HG02943 (cell line): ENCODE measurements around the gene TUT1.
A peak's percentile ranks its signal among the peaks of the same experiment; 100 is the strongest.
"Not testable (repeated sequence)": the region's sequence is repeated elsewhere in the genome, so short reads cannot be mapped to it uniquely, and the experiment has no call there.

Experiments
- ATAC-seq: cut with Tn5 transposase; IDR thresholded peaks from one replicate; pipeline ENCODE4 v1.9.1; 2021; ENCODE audit warnings: mild to moderate bottlenecking, low read depth, moderate library complexity; ENCODE audit not compliant: unreplicated experiment

The TUT1 gene

DNA sequence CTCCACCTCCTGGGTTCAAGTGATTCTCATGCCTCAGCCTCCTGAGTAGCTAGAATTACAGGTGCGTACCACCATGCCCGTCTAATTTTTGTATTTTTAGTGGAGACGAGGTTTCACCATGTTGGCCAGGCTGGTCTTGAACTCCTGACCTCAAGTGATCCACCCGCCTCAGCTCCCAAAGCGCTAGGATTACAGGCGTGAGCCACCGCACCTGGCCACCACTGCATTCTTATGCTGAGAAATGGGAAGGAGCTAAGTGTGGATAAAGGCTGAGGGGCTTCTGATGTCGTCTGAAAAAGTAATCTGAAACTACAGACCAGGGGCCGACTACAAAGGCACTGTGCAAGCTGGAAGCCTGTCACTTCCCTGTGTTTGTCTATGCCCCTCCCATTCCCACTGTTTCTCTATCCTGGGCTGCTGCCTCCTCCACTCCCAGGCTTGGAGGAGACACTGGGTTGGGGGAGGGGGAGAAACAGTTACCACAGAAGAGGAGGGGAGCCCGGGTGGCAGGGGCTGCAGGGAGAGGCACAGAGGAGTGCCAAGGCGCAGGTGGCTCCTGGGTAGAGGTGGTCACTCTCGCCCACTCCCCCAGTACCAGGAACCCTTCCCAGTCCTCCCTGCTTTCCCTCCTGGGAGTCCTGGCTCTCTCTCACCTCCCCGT is 13.3 kb upstream of the TUT1 start:
- ATAC-seq: no peak

DNA sequence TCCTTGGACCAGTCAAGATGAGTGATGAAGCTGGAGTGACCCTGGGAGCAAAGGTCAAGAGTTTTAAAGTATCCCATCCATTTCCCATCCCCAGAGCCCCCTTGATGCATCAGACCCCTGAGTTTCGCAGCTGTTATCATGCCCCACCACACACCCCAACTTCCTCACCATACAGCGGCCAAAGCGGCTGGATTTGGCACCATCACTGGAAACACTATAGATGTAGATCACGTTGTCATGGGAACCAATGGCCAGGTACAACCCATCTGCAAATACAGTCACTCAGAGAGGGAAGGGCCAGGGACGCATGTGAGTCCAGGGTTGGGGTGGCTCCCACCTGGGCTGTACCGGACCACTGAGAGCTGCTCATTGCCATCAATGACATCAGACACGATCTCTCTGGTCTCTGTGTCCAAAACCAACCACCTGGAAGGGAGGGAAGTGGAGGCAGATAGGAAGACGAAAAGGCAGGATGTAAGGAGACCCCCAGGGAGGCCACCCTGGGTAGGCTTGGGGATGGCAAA is 12.5 kb upstream of the TUT1 start:
- ATAC-seq: no peak

DNA sequence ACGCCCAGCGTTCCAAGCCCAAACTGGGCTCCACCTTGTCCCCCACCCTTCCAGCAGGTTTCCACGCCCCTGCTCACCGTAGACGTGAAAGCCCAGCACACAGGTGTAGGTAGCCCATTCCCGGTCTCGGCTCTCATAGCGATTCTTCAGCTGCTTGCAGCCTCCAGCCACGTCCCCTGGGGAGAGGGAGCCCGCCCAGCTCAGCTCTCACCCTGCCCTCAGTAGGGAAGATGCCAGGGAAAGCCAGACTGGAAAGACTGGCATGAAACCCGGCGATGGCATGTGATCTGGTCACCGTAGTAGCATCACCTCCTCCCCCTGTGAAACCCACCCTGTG is 11.7 kb upstream of the TUT1 start:
- no peak for ATAC-seq

DNA sequence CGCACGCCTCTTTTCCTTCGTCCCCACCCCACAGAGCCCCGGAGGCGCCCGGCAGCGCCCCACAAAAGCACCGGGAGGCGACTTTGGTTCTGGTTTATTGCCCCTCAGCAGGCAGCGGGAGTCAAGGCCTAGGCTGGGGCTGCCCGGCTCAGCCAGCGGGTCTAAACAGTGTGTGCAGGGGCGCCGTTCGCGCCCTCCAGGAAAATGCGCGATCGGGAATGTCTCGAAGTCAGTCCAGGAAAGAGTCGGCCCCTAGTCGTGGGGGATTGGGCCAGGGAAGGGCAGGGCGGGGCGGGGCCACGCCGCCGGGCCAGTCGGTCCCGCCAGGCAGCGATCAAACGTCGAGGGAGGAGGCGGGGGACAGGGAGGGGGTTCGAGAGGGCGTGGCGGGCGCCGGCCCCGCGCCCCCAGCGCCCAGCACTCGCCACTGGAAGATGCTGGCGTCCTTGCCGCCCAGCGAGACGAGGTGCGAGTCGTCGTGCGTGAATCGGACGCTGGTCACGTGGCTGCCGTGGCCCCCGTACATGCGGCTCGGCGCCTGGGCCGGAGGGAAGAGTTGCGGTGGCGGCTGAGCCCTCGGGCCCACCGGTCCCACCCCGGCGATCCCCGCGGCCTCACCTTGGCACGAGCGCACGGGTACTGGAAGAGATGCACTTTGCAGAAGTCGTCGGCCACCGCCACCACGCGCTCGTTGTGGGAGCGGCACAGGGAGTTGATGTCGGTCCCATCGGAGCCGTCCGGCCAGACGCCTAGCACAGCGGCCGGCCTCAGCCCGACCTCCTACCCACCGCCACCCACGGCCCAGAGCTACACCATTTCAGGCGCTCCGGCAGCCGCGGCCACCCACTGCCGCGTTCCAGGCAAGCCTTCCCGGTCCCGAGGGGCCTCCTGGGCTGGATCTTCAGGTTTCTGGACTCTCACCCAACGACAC is 11.1 kb upstream of the TUT1 start:
- no peak for ATAC-seq

DNA sequence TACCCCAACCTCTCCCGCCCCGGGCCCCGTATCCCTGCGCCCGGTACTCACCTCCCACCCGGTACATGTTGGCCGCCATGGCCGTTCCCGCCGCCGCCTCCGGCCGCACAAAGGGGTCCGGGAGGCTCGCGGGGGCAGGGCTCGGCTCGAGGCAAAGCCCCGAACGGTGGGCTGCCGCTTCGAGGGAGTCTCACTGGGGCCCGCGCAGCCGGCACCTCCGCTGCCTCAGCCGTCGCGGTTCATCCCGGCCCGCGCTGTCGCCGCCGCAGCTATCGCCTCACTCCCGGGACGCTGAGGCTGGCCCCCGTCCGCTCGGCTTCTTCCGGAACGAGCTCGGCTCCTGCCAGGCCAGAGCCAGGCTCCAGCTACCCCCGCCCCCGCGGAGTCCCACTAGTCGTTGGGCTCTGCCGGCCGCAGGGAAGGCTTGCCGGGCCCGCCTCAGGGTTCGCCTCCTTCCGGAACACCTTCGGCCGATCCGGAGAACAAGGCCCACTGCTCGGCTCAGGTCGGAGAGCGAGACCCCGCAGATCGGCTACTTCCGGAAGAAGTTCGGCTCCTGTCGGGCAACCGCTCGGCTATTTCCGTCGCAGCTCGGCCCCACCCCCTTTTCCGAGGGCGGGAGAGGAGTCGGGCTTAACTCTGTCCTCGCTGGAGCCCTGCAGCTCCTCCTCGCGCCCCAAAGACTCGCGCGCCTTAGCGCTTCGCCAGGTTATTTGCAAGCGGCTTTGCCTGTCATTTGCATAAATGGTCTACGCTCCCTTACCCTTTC is 10.2 kb upstream of the TUT1 start, which contains the start of gene MTA2:
MTA2 (minus strand) TSS at position 494 of the 769 bp plus-strand sequence; CDS start at position 79, 415 bp downstream.
- ATAC-seq: peak; percentile 68

DNA sequence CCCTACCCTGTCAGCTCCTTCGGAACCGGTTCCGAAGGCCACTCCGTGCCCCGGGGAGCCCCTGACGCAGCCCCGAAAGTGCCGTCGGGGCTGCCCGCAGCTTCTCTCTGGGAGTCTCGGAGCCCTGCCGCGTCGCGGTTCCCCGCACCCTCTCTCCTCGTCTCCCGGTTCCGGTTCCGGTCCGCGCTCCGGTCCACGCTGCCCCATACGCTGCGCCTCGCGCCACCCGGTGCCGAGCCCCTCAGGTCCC is 9.7 kb upstream of the TUT1 start:
- ATAC-seq: peak; percentile 10

DNA sequence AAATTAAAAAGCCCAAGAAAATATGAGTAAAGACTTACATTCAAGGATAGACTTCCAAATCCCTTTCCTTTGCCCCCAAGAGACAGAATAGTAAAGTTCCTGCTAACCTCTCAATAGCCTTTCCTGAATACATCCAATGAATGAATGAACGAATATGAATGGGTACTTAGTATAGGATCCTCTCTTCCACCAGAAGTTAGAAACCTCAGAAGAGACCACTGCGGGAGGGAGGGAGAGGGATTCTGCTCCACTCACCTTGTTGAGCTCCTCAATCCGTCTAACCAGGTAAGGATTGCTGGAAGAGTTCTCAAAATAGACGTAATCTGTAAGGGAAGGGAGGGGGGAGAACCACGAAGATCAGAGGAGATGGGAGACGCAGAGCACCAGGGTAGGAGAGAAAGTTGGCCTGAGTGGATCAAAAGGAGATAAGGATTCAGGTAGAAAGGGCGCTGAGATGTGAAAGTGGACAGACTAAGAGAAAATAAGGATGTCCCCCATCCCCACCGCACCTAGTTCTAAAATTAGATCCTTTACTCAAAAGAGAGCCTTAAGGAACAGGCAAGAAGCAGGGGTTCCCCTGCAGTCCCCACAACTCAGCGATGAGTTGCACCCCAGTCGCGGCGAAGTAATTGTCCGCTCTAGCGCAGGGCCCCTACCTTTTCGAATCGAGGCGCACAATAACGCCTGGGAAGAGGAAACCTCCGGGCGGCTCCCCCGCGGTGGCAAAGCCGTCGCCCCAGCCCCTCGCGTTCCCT is 9.2 kb upstream of the TUT1 start:
- no peak for ATAC-seq

DNA sequence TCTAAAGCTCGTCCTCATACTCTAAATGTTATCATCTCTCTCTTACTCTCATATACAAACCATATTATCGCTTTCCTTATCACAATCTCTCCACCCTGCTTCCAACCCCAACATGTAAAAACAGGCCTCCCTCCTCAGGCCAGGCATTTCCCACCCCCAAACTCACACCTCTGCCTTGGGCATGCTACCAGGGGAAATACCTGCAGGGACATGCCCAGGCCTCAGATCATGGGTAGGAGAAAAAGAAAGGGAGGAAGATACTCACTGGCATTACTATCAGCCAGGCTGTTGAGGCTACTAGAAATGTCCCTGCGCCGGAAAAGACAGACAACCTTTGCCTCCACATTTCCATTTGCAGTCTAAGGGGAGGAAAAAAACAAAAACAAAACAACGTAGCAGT is 8.6 kb upstream of the TUT1 start:
- no peak for ATAC-seq

DNA sequence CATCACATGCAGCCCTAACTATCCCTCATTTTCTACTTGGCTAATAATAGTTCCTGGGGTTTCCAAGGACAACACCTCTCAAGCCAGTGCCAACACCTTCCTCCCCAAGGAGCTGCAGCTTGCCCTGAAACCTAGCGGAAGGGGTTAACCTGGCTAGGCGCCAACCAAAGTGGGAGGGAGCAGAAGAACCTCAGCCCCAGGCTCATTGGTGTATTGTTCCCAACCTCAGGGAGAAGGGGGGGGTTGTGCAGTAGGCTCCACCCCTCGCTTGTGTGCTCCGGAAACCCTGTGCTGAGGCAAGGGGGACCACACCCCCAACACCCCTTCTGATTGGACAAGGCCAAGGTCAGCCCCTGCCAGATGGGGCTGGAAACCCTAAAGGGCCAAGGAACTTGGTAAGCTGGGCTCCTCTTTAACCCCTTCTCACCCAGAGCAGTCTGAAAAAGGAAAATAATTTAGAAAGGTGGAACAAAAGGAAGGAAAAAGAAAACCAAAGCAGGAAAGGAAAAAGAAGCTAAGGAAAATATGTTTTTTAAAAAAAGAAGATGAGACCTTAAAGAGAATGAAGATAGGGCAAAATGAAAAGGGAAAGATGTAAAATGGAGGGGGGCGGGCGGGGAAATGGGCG is 7.9 kb upstream of the TUT1 start:
- peak; percentile 47 for ATAC-seq

DNA sequence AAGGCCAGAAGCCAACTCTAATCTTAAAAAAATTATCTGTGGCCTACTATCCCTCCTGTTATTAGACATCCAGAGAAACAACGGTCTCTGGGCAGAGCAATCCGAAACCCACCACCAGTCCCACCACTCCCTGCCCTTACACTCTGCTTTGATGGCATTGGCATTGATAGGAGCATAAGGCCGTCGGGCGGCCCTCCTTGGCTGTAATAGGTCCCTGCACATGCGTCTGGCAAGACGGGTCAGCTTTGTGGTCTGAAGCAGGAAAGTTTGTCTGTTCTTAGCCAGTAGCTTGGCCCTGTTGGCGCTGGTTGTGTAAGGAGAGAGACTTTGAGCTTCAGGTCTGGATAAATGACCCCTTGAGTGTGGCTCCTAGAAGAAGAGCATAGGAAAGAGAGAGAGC is 3.8 kb upstream of the TUT1 start:
- ATAC-seq: no peak

DNA sequence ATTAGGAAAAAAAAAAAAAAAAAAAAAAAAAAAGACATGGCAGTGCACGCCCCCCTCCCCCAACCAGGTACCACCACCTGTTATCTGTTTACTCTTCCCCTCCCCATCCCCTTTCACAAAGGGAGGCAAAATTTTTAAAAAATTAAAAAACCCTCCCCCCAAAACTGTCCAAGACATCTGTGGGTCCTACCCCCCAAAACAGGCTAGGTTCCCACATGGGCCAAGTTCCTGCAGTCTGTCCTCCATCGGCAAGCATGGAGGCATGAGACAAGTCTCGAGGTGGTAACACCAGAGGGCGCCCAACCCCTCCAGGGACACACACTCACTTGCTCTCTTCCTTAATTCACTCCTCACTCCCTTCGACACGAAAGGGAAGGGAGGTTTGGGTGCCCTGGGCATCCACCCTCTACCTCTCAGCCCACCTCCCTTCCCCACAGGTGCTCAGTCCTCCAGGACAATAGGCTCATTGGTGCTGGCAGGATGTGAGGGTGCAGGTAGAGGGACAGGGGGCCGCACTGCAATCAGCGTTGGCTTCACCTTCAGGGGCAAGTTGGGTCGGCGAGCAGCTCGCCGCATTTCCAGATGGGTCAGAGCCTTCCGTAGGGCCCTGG is 2.2 kb upstream of the TUT1 start:
- ATAC-seq: no peak

DNA sequence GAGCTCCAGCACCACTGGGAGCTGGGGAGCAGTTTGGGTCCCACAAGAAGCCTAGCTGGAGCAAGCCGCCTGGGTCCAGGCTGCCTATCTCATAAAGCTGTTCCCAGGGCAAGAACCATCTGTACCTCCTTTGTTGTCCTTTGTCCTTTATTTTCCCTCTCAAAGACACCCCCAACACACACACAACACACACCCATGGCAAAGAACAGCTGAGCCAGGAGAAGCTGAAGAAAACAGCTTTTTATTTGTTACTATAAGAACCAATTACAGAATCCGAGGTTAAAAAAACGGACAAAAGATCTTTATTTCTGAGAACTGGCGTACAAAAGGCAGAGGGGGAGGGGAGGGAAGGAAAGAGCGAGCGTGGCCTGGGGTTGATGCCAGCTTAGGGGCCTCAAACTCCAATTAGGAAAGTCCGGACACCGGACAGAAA is 1.7 kb upstream of the TUT1 start:
- ATAC-seq: no peak

DNA sequence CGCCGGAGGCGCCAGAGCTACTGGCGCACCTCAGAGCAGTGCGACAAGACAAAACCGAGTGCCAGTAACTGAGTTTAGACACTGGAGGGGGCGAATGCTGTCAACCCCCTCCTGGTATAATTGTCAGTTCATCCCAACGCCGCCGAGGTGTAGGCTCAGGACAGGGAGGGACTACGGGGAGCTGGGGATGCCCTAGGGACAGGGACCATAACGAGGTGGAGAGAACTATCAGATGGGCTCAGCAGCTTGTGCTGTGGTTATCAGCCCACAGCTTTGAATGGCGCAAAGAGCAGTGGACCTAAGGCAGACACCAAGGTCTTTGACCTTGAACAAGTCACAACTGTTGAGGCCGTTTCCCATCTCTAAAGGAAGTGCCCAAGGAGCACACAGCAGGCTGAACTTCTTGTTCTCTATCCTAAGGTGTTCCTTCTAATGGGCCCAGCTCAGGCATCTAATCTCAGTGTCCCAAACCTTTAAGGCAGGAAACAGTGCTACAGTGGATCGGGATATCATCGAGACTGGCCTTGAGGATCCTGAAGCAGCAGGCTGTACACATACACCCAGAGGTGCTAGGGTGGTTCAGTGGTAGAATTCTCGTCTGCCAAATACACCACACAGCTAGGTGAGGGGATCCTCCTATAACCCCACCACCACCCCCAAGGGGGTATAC is 958 bp upstream of the TUT1 start:
- no peak for ATAC-seq

DNA sequence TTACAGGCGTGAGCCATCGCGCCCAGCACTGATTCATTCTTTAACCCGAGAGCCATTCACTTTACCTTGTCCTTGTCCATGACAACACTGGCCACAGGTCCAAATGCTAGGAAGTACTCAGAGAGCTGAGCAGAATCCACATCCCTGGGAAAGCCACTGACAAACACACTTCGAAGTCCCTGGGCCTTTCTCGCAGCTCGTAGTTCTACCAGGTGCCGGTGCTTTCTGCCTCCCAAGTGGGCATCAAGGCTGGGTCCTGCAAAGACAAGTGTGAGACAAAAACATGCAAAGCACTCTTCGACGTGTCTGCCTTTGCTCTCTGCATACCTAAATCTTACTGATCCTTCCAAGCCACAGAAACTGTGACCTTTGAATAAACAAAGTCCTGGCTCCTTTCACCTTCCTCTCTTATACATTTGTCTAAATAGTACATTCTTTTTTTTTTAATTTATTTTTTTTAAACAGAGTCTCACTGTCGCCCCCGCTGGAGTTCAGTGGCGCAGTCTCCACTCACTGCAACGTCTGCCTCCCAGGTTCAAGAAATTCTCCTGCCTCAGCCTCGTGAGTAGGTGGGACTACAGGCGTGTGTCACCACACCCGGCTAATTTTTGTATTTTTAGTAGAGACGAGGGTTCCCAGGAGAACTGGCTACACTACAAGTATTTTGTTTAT is 2.2 kb downstream of the TUT1 start:
- no peak for ATAC-seq

DNA sequence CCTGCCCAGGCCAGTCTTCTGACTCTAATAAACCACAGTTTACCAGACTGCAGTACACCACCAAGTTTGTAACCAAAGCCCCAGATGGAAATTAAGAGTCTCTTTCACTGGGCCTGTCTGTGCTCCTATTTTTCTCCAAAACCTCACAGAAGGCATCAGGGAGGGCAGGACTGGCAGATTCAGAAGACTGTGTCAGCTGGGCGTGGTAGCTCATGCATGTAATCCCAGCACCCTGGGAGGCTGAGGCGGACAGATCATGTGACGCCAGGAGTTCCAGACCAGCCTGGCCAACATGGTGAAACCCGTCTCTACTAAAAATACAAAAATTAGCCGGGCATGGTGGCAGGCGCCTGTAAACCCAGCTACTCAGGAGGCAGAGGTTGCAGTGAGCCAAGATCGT is 6.0 kb downstream of the TUT1 start:
- ATAC-seq: not testable (repeated sequence)

DNA sequence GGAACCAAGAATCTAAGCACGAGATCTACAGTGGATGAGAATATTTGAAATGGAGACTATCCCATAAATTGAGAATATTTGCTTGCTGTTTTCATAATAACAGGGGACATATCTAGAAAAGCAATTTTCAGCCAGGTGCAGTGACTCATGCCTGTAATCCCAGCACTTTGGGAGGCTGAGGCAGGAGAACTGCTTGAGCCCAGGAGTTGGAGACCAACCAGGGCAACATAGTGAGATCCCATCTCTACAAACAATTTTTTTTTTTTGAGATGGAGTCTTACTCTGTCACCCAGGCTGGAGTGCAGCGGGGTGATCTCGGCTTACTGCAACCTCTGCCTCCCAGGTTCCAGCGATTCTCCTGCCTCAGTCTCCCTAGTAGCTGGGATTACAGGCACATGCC is 9.6 kb downstream of the TUT1 start:
- not testable (repeated sequence) for ATAC-seq

DNA sequence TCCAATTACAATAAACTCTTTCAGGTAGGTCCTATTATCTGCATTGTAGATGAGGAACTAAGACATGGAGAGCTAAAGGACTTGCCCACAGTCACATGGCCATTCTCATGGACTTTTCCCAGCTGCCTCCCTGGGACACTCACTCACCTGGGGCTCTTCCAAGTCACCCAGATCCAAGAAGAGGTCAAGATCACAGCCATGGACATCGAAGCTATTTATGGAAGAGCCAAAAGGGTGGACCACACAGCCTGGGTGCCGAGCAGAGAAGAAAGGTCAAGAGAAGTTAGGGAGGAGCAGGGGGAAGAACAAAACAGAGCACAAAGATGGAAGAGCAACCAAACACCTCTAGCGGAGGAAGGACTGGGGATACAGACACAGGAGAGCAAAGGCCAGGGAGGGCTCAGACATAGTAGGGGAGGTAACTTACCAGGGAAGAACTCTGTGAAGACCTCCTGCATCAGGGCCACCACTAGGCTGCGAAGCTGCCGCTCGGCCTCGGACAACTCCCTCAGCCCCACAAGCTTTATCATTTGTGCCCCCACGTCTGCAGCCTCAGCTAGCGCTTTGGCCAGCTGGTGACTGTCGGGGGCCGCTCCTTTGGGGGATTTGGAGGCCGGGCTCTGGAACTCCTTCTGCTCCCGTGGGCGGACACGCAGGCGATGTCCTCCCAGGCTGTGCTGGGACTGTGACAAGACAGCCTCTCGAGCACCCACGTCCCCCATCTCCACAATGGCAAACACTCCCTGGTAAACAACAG is 10.2 kb downstream of the TUT1 start:
- no peak for ATAC-seq

DNA sequence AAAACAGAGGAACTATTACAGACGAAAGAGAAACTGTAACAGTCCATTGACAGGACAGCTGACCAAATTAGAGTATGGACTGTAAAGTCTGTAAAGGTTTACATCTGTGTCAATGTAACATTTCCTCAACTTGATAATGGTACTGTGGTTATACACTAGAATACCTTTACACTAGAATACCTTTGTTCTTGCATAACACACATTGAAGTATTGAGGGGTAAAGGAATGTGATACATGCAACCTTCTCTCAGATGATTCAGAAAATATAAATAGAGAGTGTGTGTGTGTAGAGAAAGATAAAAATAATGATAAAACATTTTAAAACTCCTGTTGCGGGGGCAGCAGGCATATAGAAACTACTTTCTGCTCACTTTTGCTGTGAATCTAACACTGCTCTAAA is 12.1 kb downstream of the TUT1 start:
- ATAC-seq: no peak
